GM12872 (cell line): ENCODE data around the gene ZNF200.

Experiments used
- CTCF ChIP-seq: IDR thresholded peaks from 3 replicates; pipeline ENCODE4 v1.5.1; 2011; ENCODE audit warnings: low read depth, mild to moderate bottlenecking, low read length, moderate library complexity; ENCODE audit not compliant: insufficient read depth

ZNF200 gene

DNA sequence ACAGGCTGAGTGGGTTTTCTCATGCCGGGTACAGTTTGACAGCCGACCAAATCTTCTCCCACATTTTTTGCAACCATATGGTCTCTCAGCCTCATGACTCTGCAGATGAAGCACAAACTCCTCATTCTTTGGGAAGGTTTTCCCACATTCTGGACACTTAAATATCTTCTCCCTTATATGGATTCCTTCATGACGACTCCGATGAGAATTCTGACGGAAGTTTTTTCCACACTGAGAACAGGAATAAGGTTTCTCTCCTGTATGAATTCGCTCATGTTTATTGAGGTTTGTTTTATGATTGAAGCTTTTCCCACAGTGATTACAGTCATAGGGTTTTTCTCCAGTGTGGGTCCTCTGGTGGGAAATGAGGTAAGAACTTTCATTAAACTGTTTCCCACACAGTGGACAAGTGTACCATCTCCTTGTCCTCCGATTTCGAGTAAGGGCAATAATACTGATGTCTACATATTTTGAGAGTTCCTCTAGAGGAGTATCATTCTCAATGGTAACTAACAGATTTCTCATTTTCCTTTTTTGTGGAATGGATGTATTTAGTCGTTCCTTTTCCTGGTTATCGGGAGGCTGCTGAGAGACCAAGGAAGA, 10.9 kb downstream of the ZNF200 start:
- no peak for TF ChIP-seq CTCF

DNA sequence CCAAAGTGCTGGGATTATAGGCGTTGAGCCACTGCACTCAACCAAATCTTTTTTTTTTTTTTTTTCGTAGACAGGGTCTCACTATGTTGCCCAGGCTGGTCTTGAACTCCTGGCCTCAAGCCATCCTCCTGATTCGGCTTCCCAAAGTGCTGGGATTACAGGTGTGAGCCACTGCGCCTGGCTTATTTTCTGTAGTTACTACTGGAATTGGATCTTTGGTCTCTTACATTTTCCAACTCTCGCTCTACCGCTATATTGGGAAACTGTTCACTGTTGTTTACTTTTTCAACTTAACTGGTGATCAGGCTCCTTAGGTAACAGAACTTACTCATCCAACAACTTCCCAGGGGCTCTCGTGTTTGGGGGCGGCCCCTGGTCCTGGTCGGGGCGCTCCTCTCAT, 14.1 kb downstream of the ZNF200 start:
- TF ChIP-seq CTCF, result no peak

GRCh38 chr16:3216263-3216640, 18.7 kb downstream of the ZNF200 start:
- no peak for TF ChIP-seq CTCF

DNA sequence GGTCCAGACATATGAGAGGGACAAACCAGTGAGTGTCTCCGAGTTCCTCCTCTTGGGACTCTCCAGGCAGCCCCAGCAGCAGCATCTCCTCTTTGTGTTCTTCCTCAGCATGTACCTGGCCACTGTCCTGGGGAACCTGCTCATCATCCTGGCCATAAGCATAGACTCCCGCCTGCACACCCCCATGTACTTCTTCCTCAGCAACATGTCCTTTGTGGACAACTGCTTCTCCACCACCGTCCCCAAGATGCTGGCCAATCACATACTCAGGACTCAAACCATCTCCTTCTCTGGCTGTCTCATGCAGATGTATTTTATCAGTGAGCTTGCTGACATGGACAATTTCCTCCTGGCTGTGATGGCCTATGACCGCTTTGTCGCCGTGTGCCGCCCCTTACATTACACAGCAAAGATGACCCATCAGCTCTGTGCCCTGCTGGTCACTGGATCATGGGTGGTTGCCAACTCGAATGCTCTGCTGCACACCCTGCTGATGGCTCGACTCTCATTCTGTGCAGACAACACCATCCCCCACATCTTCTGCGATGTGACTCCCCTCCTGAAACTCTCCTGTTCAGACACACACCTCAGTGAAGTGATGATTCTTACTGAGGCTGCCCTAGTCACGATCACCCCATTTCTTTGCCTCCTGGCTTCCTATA, 19.2 kb downstream of the ZNF200 start:
- TF ChIP-seq CTCF, result no peak

DNA sequence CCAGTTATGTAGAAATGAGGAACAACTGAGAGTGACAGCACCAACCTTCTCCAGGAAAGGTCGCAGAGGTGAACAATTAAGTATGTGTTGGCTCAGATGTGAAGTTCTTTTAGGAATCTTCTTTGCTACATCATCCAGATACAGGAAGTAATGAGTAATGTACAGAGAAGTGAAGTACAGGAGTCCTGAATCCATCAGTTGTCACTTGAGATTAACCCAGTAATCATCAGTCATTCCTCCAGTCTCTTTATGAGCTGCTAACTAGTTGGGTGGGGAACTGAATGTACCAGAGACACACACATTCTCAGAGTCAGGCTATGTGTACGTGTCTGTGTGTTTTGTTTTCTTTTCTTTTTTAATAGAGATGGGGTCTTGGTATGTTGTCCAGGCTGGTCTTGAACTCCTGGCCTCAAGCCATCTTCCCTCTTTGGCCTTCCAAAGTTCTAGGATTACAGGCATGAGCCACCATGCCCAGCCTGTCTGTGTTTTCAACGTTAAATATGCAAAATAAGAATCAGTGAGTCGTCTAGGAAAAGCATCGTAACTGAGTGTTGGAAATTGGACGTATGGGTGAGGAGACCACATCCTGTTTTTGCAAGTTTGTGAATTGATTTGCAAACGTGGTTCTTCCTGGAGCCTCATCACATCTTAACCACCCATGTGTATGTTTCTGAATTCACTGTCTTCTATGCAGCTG, 19.9 kb downstream of the ZNF200 start:
- TF ChIP-seq CTCF, result no peak

DNA sequence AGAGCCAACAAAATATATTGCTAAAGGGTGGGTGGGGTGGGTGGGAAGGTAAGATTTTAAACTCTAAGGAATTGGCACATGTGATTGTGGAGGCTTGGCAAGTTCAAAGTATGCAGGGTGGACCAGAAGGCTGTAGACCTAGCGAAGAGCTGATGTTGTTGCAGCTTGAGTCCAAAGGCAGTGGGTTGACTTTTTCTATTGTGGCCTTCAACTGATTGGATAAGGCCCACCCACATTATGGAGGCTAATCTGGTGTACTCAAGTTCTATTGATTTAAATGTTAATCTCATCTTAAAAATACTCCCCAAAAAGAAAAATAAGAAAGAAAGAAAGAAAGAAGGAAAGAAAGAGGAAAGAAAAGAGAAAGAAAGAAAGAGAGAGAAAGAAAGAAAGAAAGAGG, 22.4 kb downstream of the ZNF200 start:
- no peak for TF ChIP-seq CTCF

- no peak for TF ChIP-seq CTCF
Observed at GRCh38 chr16:3212006-3212405, 23.0 kb downstream of the ZNF200 start.
